Measurements from ENCODE around the gene WWC1.

The WWC1 gene

DNA sequence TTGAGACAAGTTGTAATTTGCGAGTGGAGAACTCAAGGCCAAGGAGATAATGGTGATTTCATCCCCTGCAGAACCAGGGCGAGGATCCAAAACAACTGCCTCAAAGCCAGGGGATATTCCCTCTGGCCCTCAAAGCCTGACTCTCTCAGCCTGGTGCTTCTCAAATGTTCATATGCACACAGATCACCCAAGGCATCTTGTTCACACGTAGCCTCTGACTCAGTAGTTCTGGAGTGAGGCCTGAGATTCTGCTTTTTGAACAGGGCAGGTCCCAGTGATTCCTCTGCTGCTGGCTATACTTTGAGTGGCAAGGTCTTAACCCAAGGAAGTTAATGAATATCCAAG, 30.2 kb upstream of the WWC1 start:
- no peak overlapping the region for H3K4me3 ChIP-seq (ENCODE audit: low read length)
- TF ChIP-seq, protein P1, sequence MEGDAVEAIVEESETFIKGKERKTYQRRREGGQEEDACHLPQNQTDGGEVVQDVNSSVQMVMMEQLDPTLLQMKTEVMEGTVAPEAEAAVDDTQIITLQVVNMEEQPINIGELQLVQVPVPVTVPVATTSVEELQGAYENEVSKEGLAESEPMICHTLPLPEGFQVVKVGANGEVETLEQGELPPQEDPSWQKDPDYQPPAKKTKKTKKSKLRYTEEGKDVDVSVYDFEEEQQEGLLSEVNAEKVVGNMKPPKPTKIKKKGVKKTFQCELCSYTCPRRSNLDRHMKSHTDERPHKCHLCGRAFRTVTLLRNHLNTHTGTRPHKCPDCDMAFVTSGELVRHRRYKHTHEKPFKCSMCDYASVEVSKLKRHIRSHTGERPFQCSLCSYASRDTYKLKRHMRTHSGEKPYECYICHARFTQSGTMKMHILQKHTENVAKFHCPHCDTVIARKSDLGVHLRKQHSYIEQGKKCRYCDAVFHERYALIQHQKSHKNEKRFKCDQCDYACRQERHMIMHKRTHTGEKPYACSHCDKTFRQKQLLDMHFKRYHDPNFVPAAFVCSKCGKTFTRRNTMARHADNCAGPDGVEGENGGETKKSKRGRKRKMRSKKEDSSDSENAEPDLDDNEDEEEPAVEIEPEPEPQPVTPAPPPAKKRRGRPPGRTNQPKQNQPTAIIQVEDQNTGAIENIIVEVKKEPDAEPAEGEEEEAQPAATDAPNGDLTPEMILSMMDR (conservative IDR thresholded peaks at IDR 0.05; ENCODE audit: low read length): no peak
- no peak for DNase-seq (ENCODE audit: low read depth)

DNA sequence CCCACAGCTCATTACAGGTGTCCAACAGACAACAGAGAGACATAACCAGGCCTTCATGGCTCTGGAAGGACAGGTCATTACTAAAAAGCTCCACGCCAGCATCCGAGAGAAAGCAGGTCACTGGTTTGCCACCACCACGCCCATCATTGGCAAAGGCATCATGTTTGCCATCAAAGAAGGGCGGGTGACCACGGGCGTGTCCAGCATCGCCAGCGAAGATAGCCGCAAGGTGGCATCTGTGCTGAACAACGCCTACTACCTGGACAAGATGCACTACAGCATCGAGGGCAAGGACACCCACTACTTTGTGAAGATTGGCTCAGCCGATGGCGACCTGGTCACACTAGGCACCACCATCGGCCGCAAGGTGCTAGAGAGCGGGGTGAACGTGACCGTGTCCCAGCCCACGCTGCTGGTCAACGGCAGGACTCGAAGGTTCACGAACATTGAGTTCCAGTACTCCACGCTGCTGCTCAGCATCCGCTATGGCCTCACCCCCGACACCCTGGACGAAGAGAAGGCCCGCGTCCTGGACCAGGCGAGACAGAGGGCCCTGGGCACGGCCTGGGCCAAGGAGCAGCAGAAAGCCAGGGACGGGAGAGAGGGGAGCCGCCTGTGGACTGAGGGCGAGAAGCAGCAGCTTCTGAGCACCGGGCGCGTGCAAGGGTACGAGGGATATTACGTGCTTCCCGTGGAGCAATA, 29.3 kb upstream of the WWC1 start:
- no peak overlapping the region for H3K4me3 ChIP-seq (ENCODE audit: low read length)
- TF ChIP-seq, protein P1 (conservative IDR thresholded peaks at IDR 0.05; ENCODE audit: low read length): no peak

DNA sequence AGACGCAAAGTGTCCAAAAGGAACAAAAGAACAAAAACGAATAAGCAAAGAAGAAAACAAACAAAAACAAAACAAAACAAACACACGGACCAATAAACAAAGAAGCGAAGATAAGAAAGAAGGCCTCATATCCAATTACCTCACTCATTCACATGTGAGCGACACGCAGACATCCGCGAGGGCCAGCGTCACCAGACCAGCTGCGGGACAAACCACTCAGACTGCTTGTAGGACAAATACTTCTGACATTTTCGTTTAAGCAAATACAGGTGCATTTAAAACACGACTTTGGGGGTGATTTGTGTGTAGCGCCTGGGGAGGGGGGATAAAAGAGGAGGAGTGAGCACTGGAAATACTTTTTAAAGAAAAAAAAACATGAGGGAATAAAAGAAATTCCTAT, 28.3 kb upstream of the WWC1 start:
- no peak overlapping the region for H3K4me3 ChIP-seq (ENCODE audit: low read length)
- no peak for DNase-seq (ENCODE audit: low read depth)
- TF ChIP-seq, protein P1 (conservative IDR thresholded peaks at IDR 0.05; ENCODE audit: low read length): no peak

More for the DNA sequence above, 29.3 kb upstream of the WWC1 start:
- no peak for DNase-seq (ENCODE audit: low read depth)

DNA sequence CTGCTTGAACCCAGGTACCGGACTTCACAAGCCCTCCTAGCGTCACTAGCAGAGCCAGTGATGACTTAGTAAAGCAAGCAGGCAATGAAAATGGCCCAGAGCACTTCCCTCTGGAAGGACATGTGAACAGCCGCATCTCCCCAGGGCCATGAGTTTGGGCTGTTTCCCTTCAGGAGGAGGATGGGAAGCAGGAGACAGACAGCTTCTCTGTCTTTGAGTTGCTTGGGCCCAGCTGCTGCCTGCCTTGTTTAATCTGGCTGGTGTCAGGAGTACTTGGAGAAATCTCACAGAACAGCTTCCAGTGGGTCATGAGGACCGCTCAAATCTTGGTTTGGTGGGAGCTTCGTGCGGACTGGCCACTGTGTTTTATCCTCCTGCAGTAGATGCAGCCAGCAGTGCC, 25.4 kb upstream of the WWC1 start:
- TF ChIP-seq, protein P1 (conservative IDR thresholded peaks at IDR 0.05; ENCODE audit: low read length): no peak
- H3K4me3 ChIP-seq (ENCODE audit: low read length): no peak overlapping the region
- DNase-seq (ENCODE audit: low read depth): no peak

DNA sequence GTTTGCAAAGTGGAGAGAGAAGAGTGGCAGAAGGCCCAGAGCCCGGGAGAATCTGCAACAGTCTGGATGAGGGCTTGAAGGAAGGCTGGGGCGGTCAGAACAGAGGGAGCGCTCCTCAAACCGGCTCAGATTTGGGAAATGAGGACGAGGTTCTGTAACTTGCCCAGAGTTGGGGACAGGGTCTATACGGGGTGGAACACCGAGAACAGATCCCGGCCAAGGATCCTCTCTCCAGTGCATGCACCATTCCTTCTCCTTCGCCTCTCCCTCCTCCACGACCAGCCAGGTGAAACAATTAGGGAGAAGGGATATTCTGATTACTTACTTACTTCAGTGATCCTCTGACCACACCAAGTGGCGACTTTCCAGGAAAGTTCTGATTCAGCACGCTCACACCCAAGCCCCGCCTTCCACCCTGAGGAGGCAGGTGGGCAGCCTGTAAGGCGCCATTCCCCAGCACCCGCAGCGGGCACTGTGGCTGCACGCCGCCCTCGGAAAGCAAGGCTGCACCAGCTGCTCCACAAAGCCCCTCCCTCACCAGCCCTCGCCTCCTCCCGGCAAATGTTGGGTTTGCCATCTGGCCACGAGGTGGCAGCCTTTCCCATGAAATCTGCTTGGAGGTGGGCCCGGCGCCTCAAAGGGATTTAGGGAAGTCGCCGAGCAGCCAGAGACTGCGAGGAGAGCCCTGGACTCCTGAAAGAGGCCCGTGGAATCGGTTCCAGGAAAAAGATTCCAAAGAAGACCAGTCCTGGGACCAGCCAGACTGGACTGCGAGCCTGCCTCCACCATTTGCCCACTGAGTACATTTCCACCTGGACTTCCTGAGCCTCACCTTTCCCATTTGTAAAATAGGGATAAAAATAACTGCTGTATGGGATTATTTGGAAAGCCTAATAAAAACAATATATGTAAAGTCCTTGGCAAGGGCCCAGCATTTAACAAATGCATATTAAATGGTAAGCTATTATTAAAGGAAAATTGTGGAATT, 22.2 kb upstream of the WWC1 start:
- peak overlapping the region; percentile 56 for H3K4me3 ChIP-seq (ENCODE audit: low read length)
- TF ChIP-seq, protein P1 (conservative IDR thresholded peaks at IDR 0.05; ENCODE audit: low read length): peak; percentile 88
- DNase-seq (ENCODE audit: low read depth): peak; percentile 80

DNA sequence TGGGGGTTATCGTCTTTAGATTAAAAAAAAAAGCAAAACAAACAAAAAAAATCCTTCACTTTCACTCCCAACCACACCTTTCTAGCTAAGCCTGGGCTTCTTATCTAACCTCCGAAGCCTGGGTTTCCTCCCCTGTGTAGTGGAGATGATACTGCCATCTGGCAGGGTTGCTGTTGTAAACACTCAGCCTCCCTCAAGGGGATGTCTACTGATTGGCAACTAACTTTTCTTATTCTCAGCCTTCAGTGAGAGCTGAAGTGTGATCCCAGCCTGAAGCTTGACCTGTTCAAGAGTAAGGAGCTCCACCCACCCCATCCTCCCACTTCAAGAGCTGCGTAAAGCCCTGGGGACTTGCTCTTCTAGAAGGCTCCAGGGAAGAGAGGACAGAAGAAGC, 21.5 kb upstream of the WWC1 start:
- no peak for DNase-seq (ENCODE audit: low read depth)

More for the DNA sequence above, 21.5 kb upstream of the WWC1 start:
- TF ChIP-seq, protein P1 (conservative IDR thresholded peaks at IDR 0.05; ENCODE audit: low read length): no peak
- no peak overlapping the region for H3K4me3 ChIP-seq (ENCODE audit: low read length)

All from AG10803 (cell line).